ENCODE results near the gene CSNK1G1. TPM values are rescaled to one million over a fixed set of nuclear protein-coding genes. Genes with fewer than 3 reads are reported as not detected.

CSNK1G1 gene
- total and polyA plus RNA-seq, 2 of the 8 experiments (the other 6 are each of a cell fraction or from before 2014, with no cell fraction given), result 6.0 to 12.9 TPM

DNA sequence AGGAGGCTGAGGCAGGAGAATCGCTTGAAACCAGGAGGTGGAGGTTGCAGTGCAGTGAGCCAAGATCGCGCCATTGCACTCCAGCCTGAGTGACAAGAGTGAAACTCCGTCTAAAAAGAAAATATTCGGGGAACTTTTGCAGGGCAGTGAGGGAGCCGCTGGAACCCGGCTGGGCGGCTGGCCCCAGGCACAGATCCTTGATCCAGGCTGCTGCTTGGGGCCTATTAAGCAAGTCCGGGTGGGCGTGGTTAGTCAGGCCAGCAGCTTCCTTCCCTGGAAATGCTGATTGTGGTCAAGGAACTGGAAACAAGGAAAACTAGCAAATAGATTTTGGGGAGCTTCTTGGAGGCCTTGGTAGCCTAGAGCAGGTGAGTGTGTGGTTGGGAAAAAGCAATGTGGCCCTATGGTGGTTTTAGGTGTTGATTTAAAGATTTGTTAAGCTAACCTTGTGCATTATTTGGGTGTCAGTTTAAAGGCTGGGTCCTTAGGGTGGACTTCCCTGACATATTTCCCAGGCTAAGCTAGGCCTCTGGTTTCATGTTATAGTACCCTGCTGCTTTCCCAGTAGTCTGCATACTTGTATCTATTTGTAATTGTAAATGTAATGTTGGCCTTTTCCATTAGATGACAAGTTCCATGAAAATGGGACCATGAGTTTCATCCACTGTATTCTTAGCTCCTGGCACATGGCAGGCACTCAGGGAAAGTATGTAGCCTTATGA lies 222.2 kb downstream of the CSNK1G1 start:
- Histone ChIP-seq H2BK20ac (ENCODE audit: low read length) (no peak overlapping the region), H3K9ac (replicated peaks in 1 of 4; ENCODE audit: extremely low read depth in 1 of 4, low read depth in 3 of 4, low read length in 3 of 4) (no peak overlapping the region), H3K23ac (ENCODE audit: insufficient read length) (no peak overlapping the region), H2AFZ (ENCODE audit: low read length) (no peak overlapping the region), H3K79me1 (ENCODE audit: low read depth, low read length) (no peaks in the 10 kb centered on the region; the same call in 1 of the 2 replicates), H3K56ac (replicated peaks; ENCODE audit: insufficient read length, low read depth, low read length) (no peak overlapping the region), H4K20me1 (replicated peaks in 1 of 2; ENCODE audit: control insufficient read depth in 1 of 2, insufficient read depth in 2 of 2, low read length in 2 of 2) (peaks cover 0 to 1% of the 10 kb centered on the region in 2 experiments), H3K4me3 (ENCODE audit: extremely low read depth in 1 of 4, insufficient read depth in 2 of 4, low read depth in 3 of 4, low read length in 4 of 4) (no peak overlapping the region), H4K8ac (ENCODE audit: extremely low read depth, insufficient read depth, low read length) (no peak overlapping the region), H2BK15ac (ENCODE audit: low read length) (no peak overlapping the region), H2BK120ac (replicated peaks; ENCODE audit: low read depth, low read length) (no peak overlapping the region), H4K91ac (replicated peaks; ENCODE audit: insufficient read length, low read length) (no peak overlapping the region), H3K36me3 (ENCODE audit: control insufficient read depth in 2 of 4, insufficient read depth in 4 of 4, low read length in 3 of 4) (peaks cover 19 to 45% (median 36%) of the 10 kb centered on the region in 4 experiments), H3K18ac (ENCODE audit: extremely low read depth, low read length) (no peak overlapping the region), H2AK5ac (ENCODE audit: low read depth, low read length) (no peak overlapping the region), H2BK12ac (ENCODE audit: low read depth, low read length) (no peak overlapping the region), H3K79me2 (ENCODE audit: control insufficient read depth in 1 of 2, insufficient read depth in 2 of 2, low read length in 2 of 2) (no peaks in the 10 kb centered on the region), H3K23me2 (ENCODE audit: low read depth, low read length) (no peaks in the 10 kb centered on the region), H3K4ac (replicated peaks; ENCODE audit: insufficient read length, low read depth, low read length) (no peak overlapping the region), H3K4me1 (replicated peaks in 1 of 4; ENCODE audit: control insufficient read depth in 3 of 4, insufficient read depth in 4 of 4, low read length in 3 of 4) (peaks cover 0 to 4% (median 2%) of the 10 kb centered on the region in 4 experiments; a peak in 1 of 7 replicates), H3K4me2 (ENCODE audit: insufficient read depth in 1 of 2, low read depth in 2 of 2, low read length in 2 of 2) (no peak overlapping the region), H2BK5ac (ENCODE audit: low read depth, low read length) (no peak overlapping the region), H3K14ac (ENCODE audit: insufficient read length) (no peak overlapping the region), H3K27ac (ENCODE audit: low read depth, low read length) (no peak overlapping the region), H3K9me3 (ENCODE audit: insufficient read depth in 2 of 2, low read depth in 1 of 2, low read length in 1 of 2) (no peaks in the 10 kb centered on the region), H4K5ac (ENCODE audit: insufficient read length, low read depth, low read length) (no peak overlapping the region), H3K27me3 (replicated peaks in 1 of 4; ENCODE audit: control insufficient read depth in 3 of 4, extremely low read depth in 1 of 4, insufficient read depth in 3 of 4, low read length in 3 of 4) (no peaks in the 10 kb centered on the region)
- CTCF ChIA-PET (ENCODE audit: partially characterized antibody), result interaction anchor here (1.3 to 2.9 kb wide), 6 partner anchors 9 to 64 kb away, joined by 3 to 18 read pairs (median 4); partner anchors contain the start of gene CIAO2A
- WGBS, 2 experiments (ENCODE audit: extremely low coverage in 1 of 2, insufficient coverage in 1 of 2, insufficient read length in 1 of 2, insufficient replicate concordance in 2 of 2, low coverage in 1 of 2, low lambda C conversion rate in 2 of 2, missing lambda C conversion rate in 1 of 2), result 89% methylated on average over 10 of the region's 10 CpGs; no CpG with 5 or more reads in 1 of the 2 experiments
- POLR2A ChIA-PET (ENCODE audit: partially characterized antibody), result interaction anchor here (1.2 to 1.4 kb wide), 2 partner anchors 10 to 20 kb away, joined by 3 to 7 read pairs; no protein-coding TSS in a partner anchor
- FAIRE-seq (no peak), DNase-seq (ENCODE audit: low read depth in 1 of 2, low spot score in 2 of 2) (no peak)
- no peak for TF ChIP-seq RXRA (IDR thresholded peaks at IDR 0.05; ENCODE audit: insufficient read depth, low read depth, low read length)
- no peak for TF ChIP-seq BACH1 (IDR thresholded peaks at IDR 0.05; ENCODE audit: low read length)
- no peak for TF ChIP-seq GABPA (IDR thresholded peaks at IDR 0.05; ENCODE audit: borderline replicate concordance, insufficient read depth, low read length)
- no peak for TF ChIP-seq TBP (IDR thresholded peaks at IDR 0.05; ENCODE audit: low read depth, low read length)
- TF ChIP-seq TAF1 (IDR thresholded peaks at IDR 0.05; ENCODE audit: low read depth, low read length), result no peak
- no peak for TF ChIP-seq SUZ12 (IDR thresholded peaks at IDR 0.05; ENCODE audit: low read length)
- no peak for TF ChIP-seq JUN (IDR thresholded peaks at IDR 0.05; ENCODE audit: low read depth, low read length)
- TF ChIP-seq CBX8 (IDR thresholded peaks at IDR 0.05; ENCODE audit: borderline replicate concordance, low read depth, low read length), result no peak
- no peak for TF ChIP-seq CTCF (IDR thresholded peaks at IDR 0.05; ENCODE audit: control extremely low read depth in 1 of 3, insufficient read depth in 1 of 3, low read depth in 1 of 3, low read length in 3 of 3)
- TF ChIP-seq JUND (IDR thresholded peaks at IDR 0.05; ENCODE audit: low read length), result no peak
